Superior temporal gyrus (tissue), 1 donor: ENCODE measurements around the gene KRT6C.

ENCODE experiments used
- DNase-seq: peaks from one replicate; pipeline ENCODE4 v3.0.0-alpha.2; 2016; ENCODE audit errors: extremely low spot score

The KRT6C gene

DNA sequence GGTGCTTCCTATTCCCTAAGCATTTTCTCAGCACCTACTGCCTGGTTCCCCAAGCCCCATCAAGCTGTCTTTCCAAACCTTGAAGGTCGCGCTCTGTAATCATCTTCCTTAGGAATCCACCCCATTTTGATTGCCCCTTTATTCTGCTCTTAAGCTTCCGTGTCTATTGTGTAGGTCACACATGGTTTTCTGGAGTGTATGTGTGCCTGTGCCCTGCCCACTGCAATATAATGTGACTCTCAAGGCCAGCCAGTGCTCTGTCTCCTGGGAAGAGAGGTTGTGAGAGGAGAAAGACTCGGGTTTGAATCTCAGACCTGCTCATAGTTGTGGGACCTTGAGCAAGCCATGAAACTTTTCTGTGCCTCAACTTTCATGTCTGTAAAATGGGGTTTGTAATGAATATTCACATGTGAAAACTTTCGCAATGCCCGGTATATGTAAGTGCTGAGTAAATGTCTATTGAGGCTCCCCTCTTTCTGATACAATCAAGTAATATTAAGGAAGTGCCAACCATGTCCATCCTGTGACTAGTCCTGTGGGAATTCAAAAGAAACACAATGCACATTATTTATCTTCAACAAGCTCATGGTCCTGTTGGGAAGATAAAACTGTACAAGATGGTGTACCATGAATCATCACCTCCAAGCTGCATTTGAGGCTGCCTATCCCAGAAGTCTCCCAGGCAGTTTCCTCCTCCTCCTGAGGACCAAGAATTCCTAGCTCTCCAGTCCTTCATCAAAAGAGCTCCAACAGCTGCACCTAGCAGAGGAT lies 38.7 kb downstream of the KRT6C start:
- DNase-seq: no peak

DNA sequence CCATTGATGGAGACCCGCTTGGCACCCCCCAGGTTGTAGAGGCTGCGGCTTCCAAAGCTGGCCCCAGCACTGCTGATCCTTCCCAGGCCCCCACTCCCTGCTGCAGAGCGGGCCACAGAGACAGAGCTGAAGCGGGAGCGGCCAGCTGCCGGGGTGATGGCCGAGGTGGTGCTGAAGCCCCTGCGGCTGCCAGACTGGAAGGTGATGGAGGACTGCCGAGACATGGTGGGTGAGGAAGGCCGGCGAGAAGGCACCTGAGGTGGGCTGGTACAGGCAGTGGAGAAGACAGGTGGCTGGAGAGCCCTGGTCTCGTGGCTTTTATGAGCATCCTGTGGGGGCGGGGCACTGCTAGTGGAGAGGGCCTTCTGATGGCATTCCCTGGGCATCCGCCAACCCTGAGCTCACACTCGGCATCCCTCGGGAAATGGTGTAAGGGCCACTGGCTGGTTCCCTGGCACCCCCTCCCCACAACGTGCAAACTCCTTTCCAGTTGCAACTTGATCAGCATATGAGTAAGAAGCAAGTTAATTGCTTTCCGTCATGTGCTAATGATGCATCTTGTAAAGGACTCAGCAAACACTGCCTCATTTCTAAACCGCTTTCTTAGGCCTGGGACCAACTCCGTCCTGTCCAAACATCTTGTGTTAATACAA lies 39.4 kb downstream of the KRT6C start, which contains the start of gene KRT75:
KRT75 (minus strand) TSS at position 291 of the 653 bp plus-strand sequence; CDS start at position 224, 67 bp downstream.
- no peak for DNase-seq

DNA sequence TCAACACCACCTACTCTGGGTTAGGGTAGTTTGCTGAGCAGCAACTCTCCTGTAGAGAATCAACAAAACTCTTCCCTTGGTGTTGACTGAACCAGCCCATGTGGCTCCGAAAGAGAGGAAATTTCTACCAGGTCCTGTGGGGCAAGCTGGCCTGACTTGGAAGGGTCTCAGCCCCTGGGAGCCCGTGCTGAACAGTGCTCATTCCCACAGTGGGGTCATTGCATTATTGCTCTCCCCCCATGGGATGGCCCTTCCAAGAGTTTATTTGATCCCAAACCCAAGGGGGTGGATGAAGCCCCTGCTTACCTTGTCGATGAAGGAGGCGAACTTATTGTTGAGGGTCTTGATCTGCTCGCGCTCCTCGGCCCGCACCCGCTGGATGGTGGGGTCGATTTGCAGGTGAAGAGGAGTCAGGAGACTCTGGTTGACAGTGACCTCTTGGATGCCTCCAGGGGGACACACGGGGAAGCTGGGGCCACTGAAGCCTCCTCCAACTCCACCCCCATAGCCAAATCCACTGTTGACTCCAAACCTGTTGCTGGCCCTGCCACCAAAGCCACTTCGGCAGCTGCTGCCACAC lies 40.0 kb downstream of the KRT6C start:
- DNase-seq: no peak

- DNase-seq: no peak
These were observed 40.9 kb downstream of the KRT6C start for GRCh38 chr12:52432559-52433207.

- DNase-seq: no peak
These were observed 45.5 kb downstream of the KRT6C start for GRCh38 chr12:52428121-52428520.

DNA sequence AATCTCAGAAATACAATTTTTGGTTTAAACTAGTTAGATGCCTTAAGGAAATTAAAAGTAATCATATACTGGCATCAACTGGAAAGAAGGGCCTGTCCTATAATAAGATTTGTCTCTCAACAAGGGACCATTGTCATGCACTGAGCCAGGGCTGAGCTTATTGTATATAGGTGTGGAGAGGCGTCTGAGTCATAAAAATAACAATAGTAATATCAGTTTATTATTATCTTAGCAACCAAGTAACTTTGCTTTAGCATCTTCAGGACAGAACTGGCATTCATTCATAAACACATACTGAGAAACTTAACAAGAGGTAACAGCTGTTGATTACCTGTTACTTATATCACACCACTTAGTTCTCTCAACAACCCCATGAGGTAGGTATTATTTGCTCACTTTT lies 46.5 kb downstream of the KRT6C start:
- no peak for DNase-seq

DNA sequence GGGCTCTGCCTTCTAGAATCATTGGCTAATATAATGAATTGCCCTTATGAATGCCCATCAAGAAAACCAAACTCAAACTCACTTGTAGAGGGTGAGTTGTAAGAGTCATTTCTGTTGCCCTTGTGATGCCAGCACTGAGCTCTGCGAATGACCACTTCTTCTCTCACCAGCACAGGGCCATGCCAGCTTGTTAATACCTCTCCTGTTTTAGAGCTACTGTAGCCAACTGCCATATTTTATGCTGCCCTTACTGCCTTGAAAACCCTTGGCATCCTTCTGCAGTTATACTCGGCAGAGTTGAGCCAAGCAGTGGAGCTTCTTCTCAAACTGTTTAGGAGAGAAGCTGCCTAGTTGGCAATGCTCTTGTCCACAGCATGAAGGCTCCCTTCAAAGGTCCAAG lies 47.6 kb downstream of the KRT6C start:
- DNase-seq: no peak

- no peak for DNase-seq
These were observed 48.1 kb downstream of the KRT6C start for GRCh38 chr12:52425466-52425865.

GRCh38 chr12:52423661-52424500 lies 49.7 kb downstream of the KRT6C start:
- DNase-seq: no peak

DNA sequence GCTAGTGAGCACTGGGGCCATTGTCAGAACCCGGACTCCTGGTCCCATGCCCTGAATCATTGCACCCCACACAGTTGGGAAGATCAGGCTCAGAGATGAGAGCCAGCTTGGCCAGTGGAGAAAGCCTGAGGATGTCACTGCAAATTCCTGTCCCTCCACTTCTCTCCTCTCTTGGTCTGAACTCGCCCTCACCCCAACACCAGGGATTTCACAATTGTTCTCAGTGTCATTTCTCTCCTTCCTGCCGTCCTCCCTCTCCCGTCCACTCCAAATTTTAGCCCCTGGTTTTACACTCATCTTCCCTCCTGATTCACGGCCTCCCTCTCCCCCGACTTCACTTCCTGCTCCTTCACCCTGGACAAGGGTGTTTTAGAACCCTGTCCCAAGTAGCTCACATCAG lies 50.6 kb downstream of the KRT6C start:
- no peak for DNase-seq

- no peak for DNase-seq
These were observed 53.9 kb downstream of the KRT6C start for GRCh38 chr12:52419656-52420055.

- DNase-seq: no peak
These were observed 55.0 kb downstream of the KRT6C start for GRCh38 chr12:52418576-52419110.
